Tibial nerve (tissue), 4 donors: ENCODE results near the gene RTL5. TPM values are rescaled to one million over a fixed set of nuclear protein-coding genes. Genes with fewer than 3 reads are reported as not detected.

Source experiments
- DNase-seq, 2 donors: peaks; one replicate each; pipeline ENCODE4 v3.0.0-alpha.2; 2019; ENCODE audit warnings: low spot score in 2 of 2
- H3K27ac ChIP-seq, 4 donors: fragments of 200-600 bp; sonication (generic) in 3 of 4; one replicate each; pipeline ENCODE4 v1.5.1; 2017 to 2019; ENCODE audit warnings: mild to moderate bottlenecking in 1 of 4
- H3K27me3 ChIP-seq, 2 donors: fragments of 200-600 bp; sonication (generic) in 1 of 2; one replicate each; pipeline versions ENCODE4 v1.5.1 to v1.6.0; 2017 to 2019
- H3K36me3 ChIP-seq, 3 donors: fragments of 200-600 bp; sonication (generic); one replicate each; pipeline ENCODE4 v1.5.1; 2018 to 2019
- H3K4me1 ChIP-seq, 4 donors: fragments of 200-600 bp; sonication (generic) in 3 of 4; one replicate each; pipeline ENCODE4 v1.5.1; 2017 to 2019
- H3K4me3 ChIP-seq, 4 donors: fragments of 200-600 bp; sonication (generic) in 3 of 4; one replicate each; pipeline ENCODE4 v1.5.1; 2017 to 2019; ENCODE audit warnings: mild to moderate bottlenecking in 1 of 4, moderate library complexity in 1 of 4
- H3K9me3 ChIP-seq, 4 donors: fragments of 200-600 bp; sonication (generic) in 3 of 4; one replicate each; pipeline ENCODE4 v1.5.1; 2017 to 2019
- EP300 ChIP-seq, 2 donors: sonication (generic); formaldehyde crosslinking; IDR thresholded peaks; one replicate each; pipeline ENCODE4 v1.6.1; 2017; ENCODE audit warnings: antibody characterized with exemption in 2 of 2, mild to moderate bottlenecking in 1 of 2
- POLR2A ChIP-seq, 2 donors: fragments of 450-650 bp; IDR thresholded peaks; one replicate each; pipeline ENCODE4 v1.6.1; 2017; ENCODE audit warnings: antibody characterized with exemption in 2 of 2, mild to moderate bottlenecking in 2 of 2, moderate library complexity in 2 of 2
- WGBS, 2 donors: methylation state at CpG; one replicate each; pipeline ENCODE4 v1.1.5; 2018; 5-methylcytosine and 5-hydroxymethylcytosine counted together
- total RNA-seq, 4 donors: library from RNA; depleted of rRNA; stranded (reverse); fragments of >200 nt; gene quantifications; one replicate each; pipeline ENCODE4 v1.1.0, GENCODE V29; 2016
- TF ChIP-seq, protein P1 (sequence below), 5 experiments: fragments of 200-600 bp in 3 of 5; fragments of 450-650 bp in 2 of 5; sonication (generic) in 3 of 5; IDR thresholded peaks; one replicate each; pipeline ENCODE4 v1.5.1; 2016 to 2019; ENCODE audit warnings: antibody characterized with exemption in 5 of 5, mild to moderate bottlenecking in 3 of 5, moderate library complexity in 2 of 5

The RTL5 gene
- total RNA-seq, 4 donors from 2014 or later = 6.5 to 14.7 (median 7.8) TPM

DNA sequence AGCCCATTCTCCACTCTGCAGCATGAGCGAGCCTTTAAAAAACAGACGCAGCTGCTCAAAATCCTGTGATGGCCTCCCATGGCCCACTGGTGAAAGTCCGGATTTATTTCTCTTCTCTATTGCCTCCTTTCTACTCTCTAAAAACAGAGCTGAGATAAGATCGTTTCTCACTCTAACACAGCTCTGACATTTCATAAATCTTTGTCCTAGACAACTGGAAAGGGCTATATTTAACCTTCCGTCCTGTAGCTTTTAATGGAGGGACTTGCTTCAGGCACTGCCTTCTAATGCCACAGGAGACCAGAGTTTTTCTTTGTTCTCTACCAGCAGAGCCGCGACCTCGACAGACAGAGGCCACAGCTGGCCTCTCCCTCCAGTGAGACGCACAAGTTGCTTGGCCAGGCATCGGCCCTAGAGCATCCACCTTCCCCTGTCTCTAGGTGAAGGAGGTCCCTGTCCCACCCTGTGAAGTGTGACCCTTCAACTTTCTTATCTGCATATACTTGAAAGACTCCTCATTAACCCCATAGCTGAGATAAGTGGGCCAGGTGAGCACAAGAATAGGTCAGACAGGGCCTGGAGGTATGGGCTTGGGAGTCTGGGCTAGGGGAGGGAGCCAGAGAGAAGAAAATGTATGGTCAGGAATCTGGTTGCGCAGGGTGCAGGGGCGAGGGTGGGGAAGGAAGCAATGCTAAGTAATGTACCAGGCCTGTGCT is 50.0 kb downstream of the RTL5 start:
- Histone ChIP-seq H3K27ac (no peak overlapping the region), H3K27me3 (no peaks in the 10 kb centered on the region), H3K4me1 (peaks cover 0 to 7% (median 0%) of the 10 kb centered on the region in 4 donors), H3K36me3 (no peaks in the 10 kb centered on the region), H3K9me3 (no peaks in the 10 kb centered on the region), H3K4me3 (peak overlapping the region in 1 of 4 donors; percentile 18)
- whole genome bisulfite sequencing, 2 donors = 65 to 74% methylated on average over 7 to 12 of the region's 12 CpGs
- TF ChIP-seq, protein P1, sequence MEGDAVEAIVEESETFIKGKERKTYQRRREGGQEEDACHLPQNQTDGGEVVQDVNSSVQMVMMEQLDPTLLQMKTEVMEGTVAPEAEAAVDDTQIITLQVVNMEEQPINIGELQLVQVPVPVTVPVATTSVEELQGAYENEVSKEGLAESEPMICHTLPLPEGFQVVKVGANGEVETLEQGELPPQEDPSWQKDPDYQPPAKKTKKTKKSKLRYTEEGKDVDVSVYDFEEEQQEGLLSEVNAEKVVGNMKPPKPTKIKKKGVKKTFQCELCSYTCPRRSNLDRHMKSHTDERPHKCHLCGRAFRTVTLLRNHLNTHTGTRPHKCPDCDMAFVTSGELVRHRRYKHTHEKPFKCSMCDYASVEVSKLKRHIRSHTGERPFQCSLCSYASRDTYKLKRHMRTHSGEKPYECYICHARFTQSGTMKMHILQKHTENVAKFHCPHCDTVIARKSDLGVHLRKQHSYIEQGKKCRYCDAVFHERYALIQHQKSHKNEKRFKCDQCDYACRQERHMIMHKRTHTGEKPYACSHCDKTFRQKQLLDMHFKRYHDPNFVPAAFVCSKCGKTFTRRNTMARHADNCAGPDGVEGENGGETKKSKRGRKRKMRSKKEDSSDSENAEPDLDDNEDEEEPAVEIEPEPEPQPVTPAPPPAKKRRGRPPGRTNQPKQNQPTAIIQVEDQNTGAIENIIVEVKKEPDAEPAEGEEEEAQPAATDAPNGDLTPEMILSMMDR (IDR thresholded peaks at IDR 0.05) = no peak
- TF ChIP-seq EP300 (IDR thresholded peaks at IDR 0.05) = no peak
- no peak for DNase-seq

DNA sequence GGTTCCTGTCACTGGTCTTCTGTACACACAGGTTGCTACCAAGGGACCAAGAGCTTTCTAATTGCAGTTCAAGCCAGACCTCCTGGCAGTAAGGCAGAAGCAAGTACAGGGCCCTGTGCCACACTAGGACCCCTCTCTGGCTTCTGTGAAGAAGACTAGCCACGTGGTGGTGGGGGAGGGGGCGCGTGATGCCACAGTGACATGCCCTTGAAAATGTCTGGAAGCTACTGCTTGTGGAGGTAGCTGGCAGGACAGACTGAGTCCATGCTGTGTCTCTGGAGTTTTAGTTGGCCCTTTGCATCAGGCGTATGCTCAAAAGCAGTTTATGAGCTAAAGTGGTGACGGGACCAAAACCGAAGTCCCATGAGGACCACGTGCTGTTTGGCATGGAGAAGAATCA is 50.9 kb downstream of the RTL5 start:
- H3K27ac ChIP-seq = no peak overlapping the region
- peak overlapping the region in 1 of 4 donors; percentile 18 for H3K4me3 ChIP-seq
- no peaks in the 10 kb centered on the region for H3K9me3 ChIP-seq
- DNase-seq = no peak
- 84 to 95% methylated on average over 7 of the region's 7 CpGs for WGBS, 2 donors
- H3K4me1 ChIP-seq = peaks cover 0 to 7% (median 0%) of the 10 kb centered on the region in 4 donors
- TF ChIP-seq, protein P1 (IDR thresholded peaks at IDR 0.05) = no peak
- TF ChIP-seq POLR2A (IDR thresholded peaks at IDR 0.05) = no peak
- TF ChIP-seq EP300 (IDR thresholded peaks at IDR 0.05) = no peak
- no peaks in the 10 kb centered on the region for H3K27me3 ChIP-seq
- H3K36me3 ChIP-seq = no peaks in the 10 kb centered on the region

DNA sequence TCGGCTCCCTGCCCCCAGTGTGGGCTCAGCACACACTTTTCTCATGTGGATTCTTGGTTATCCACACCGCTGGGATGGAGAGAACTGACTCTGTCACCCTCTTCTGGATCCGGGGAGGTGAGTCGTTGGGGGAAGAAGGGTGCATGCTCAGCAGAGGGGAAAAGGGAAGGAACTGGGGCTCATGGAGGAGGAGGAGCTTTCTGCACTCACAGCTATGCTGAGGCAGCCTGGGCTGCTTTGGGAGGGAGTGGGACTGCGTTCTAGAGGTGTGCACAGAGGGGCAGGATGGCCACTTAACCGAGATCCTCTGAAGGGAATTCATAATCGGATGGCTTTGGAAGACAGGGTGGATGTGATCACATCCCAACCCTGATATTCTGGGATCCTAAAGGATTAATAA is 51.6 kb downstream of the RTL5 start:
- H3K27me3 ChIP-seq = no peaks in the 10 kb centered on the region
- peaks cover 0 to 7% (median 0%) of the 10 kb centered on the region in 4 donors for H3K4me1 ChIP-seq

DNA sequence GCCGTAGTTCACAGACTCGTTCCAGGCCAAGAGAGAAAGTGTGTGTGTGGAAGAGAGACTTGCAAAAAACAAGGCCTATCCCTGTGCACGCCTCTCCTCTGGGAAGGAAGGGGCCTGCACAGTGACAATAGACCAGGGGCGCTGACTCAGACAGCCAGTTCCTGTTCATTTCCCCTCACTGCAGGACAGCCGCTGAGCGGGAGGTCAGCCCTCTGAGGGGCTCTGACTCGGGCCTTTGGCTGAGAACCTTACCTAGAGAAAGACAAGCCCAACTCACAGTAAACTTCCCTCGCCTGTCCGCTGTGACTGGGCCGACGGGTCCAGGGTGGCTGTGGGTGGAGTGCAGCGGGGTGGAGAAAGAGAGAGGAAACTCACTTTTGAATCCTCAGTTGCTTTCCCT is 52.1 kb downstream of the RTL5 start:
- H3K36me3 ChIP-seq = no peaks in the 10 kb centered on the region
- no peaks in the 10 kb centered on the region for H3K9me3 ChIP-seq
- peak overlapping the region in 1 of 4 donors; percentile 54 for H3K27ac ChIP-seq
- no peak for DNase-seq
- WGBS, 2 donors = 60 to 76% methylated on average over 12 of the region's 12 CpGs
- H3K4me3 ChIP-seq = peak overlapping the region in 1 of 4 donors; percentile 24
- TF ChIP-seq POLR2A (IDR thresholded peaks at IDR 0.05) (no peak), EP300 (IDR thresholded peaks at IDR 0.05) (peak in 1 of 2 donors; percentile 37)
- H3K27me3 ChIP-seq = no peaks in the 10 kb centered on the region
- peaks cover 0 to 7% (median 0%) of the 10 kb centered on the region in 4 donors for H3K4me1 ChIP-seq

More for the DNA sequence above, 51.6 kb downstream of the RTL5 start:
- H3K27ac ChIP-seq = peak overlapping the region in 1 of 4 donors; percentile 54
- TF ChIP-seq POLR2A (IDR thresholded peaks at IDR 0.05) (no peak), EP300 (IDR thresholded peaks at IDR 0.05) (no peak)
- TF ChIP-seq, protein P1 (IDR thresholded peaks at IDR 0.05) = no peak
- WGBS, 2 donors = 72% methylated on average over 3 to 7 of the region's 7 CpGs
- no peaks in the 10 kb centered on the region for H3K36me3 ChIP-seq
- DNase-seq = no peak
- H3K9me3 ChIP-seq = no peaks in the 10 kb centered on the region
- peak overlapping the region in 1 of 4 donors; percentile 24 for H3K4me3 ChIP-seq

DNA sequence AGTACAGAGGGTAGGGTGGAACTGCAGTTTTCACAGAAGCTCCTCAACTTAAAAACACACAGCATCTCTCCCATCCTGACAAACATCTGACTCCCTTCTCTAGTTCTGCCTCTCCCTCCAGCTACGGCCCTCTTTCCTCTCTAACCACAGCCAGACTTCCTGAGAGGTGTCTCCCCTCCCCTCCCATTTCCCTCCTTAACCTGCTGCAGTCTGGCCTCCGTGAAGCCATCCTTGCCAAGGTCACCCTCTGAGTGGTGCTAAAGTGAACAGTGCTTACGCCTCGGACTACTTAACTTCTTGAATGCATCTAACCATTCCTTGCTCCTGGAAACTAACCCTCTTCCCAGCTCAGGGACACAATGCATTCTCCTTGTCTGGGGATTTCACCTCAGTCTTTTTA is 53.3 kb downstream of the RTL5 start:
- Histone ChIP-seq H3K4me3 (no peak overlapping the region), H3K36me3 (no peaks in the 10 kb centered on the region), H3K27me3 (no peaks in the 10 kb centered on the region), H3K27ac (no peak overlapping the region), H3K9me3 (no peaks in the 10 kb centered on the region), H3K4me1 (peaks cover 0 to 7% (median 0%) of the 10 kb centered on the region in 4 donors)
- 68 to 78% methylated on average over 4 of the region's 4 CpGs for WGBS, 2 donors
- no peak for DNase-seq
- TF ChIP-seq, protein P1 (IDR thresholded peaks at IDR 0.05) = no peak
- no peak for TF ChIP-seq EP300 (IDR thresholded peaks at IDR 0.05)
- no peak for TF ChIP-seq POLR2A (IDR thresholded peaks at IDR 0.05)

Other genes with a start within 250 kb of the RTL5 start
- 10 to 100 TPM; 16.2 to 26.5 (median 23.0) TPM for gene NHSL2, start 221.1 kb downstream of the RTL5 start, total RNA-seq
- 10 to 100 TPM in 2 of 4 donors, 1 to 10 TPM in 2; 5.7 to 12.5 (median 8.6) TPM for gene PIN4, start 49.8 kb upstream of the RTL5 start, total RNA-seq
- gene ERCC6L, start 107.1 kb upstream of the RTL5 start, total RNA-seq = under 1 TPM in 2 of 4 donors, not detected in 2; under 0.01 to 0.21 TPM
- 100 to 1,000 TPM; 573 to 781 (median 713) TPM for gene RPS4X, start 145.3 kb upstream of the RTL5 start, total RNA-seq
- 1 to 10 TPM in 1 of 4 donors, under 1 TPM in 2, not detected in 1; 0.60 to 1.7 (median 0.84) TPM for gene CITED1, start 174.0 kb upstream of the RTL5 start, total RNA-seq